ENCODE results near the gene NAP1L5. TPM values are rescaled to one million over a fixed set of nuclear protein-coding genes. Genes with fewer than 3 reads are reported as not detected.

Gene NAP1L5, protein sequence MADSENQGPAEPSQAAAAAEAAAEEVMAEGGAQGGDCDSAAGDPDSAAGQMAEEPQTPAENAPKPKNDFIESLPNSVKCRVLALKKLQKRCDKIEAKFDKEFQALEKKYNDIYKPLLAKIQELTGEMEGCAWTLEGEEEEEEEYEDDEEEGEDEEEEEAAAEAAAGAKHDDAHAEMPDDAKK
- 5.2 TPM in 2 replicates for total RNA-seq

DNA sequence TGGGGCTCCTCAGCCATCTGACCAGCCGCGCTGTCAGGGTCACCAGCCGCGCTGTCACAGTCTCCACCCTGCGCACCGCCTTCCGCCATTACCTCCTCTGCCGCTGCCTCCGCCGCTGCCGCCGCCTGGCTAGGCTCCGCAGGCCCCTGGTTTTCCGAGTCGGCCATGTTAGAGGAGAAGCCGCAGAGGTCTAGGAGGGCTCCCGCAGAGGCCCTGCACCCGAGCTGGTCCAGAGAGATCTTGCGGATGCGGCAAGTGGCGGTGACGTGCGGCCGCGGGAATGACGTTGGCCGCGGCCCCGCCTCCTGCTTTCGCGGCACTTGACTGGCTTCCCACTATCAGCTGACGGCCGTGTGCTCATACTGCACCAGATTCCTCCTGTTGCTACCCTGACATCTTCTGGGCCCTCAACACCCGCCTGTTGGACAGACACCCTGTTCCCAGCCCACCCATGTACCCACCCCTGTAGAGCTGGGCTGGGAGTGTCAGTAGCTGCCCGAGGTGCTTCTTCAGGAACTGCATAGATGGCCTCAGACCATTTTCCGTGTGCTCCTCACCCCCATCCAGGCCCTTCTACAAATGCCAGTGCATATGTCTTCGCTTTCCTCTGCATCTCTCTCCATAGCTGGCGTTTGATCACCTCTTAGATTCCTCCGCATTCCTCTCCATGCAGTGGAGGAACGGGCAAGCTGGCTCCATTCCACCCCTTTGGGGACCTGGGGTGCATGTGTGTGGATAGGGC is at the start of gene NAP1L5:
Gene NAP1L5 (minus strand): TSS at position 242 of the 742 bp plus-strand sequence. CDS start 75 bp downstream, at position 167.

Other genes starting within 250 kb of the NAP1L5 start
- gene HERC5, start 240.7 kb downstream of the NAP1L5 start, total RNA-seq = 3.9 and 4.0 TPM in 2 replicates
- 66.6 and 86.0 TPM in 2 replicates for gene PYURF, start 174.1 kb downstream of the NAP1L5 start, total RNA-seq
- gene HERC3, start 105.3 kb downstream of the NAP1L5 start, total RNA-seq = 7.4 and 10.1 TPM in 2 replicates

Measured in bladder microvascular endothelial cell (primary cell).